ENCODE results near the gene TSACC. TPM values are rescaled to one million over a fixed set of nuclear protein-coding genes. Genes with fewer than 3 reads are reported as not detected.
A peak's percentile ranks its signal among the peaks of the same experiment; 100 is the strongest.

Gene TSACC
- total RNA-seq, 1 donor from 2014 or later, result 0.63 TPM

DNA sequence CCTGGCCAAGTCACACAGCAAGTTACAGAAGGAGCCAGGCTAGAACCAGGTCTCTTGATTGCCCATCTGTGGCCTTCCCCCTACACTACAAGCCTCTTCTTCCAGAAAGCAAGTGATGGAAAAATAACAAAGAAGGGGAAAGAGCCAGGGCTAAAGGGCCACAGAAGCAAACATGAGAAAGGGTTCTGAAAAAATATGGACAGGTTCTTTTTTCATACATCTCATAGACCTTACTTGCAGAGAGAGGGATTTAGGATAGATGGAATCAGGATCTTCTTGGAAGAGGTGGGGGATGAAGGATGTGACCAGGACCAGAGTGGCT is 33.9 kb downstream of the TSACC start:
- TF ChIP-seq, protein P1, sequence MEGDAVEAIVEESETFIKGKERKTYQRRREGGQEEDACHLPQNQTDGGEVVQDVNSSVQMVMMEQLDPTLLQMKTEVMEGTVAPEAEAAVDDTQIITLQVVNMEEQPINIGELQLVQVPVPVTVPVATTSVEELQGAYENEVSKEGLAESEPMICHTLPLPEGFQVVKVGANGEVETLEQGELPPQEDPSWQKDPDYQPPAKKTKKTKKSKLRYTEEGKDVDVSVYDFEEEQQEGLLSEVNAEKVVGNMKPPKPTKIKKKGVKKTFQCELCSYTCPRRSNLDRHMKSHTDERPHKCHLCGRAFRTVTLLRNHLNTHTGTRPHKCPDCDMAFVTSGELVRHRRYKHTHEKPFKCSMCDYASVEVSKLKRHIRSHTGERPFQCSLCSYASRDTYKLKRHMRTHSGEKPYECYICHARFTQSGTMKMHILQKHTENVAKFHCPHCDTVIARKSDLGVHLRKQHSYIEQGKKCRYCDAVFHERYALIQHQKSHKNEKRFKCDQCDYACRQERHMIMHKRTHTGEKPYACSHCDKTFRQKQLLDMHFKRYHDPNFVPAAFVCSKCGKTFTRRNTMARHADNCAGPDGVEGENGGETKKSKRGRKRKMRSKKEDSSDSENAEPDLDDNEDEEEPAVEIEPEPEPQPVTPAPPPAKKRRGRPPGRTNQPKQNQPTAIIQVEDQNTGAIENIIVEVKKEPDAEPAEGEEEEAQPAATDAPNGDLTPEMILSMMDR (conservative IDR thresholded peaks at IDR 0.05), result no peak
- no peak for DNase-seq (ENCODE audit: extremely low spot score, unreplicated experiment)
- H3K4me1 Mint-ChIP-seq (ENCODE audit: unreplicated experiment), result peaks cover 9% of the 10 kb centered on the region
- no peak overlapping the region for H3K27ac Mint-ChIP-seq
- no peaks in the 10 kb centered on the region for H3K9me3 Mint-ChIP-seq
- peaks cover 60% of the 10 kb centered on the region for H3K27me3 Mint-ChIP-seq
- H3K4me3 Mint-ChIP-seq, result no peak overlapping the region
- no peaks in the 10 kb centered on the region for H3K36me3 Mint-ChIP-seq

DNA sequence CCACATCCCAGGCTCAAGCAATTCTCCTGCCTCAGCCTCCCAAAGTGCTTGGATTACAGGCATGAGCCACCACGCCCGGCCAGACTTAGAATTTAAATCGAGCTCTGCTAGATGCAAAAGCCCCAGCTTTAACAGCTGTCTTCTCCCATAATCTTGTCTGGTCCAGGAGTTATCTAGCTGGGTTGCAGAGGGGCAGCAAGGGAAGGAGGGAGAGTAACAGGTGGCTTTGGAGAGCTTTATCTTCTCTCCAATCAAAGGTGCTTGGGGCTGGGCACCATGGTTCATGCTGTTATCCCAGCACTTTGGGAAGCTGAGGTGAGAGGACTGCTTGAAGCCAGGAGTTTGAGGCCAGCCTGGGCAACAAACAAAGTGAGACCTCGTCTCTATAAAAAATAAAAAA is 34.5 kb downstream of the TSACC start:
- Mint-ChIP-seq H3K27ac (no peak overlapping the region), H3K4me3 (no peak overlapping the region), H3K4me1 (ENCODE audit: unreplicated experiment) (peaks cover 4% of the 10 kb centered on the region), H3K36me3 (no peaks in the 10 kb centered on the region), H3K9me3 (no peaks in the 10 kb centered on the region), H3K27me3 (peaks cover 57% of the 10 kb centered on the region)
- no peak for DNase-seq (ENCODE audit: extremely low spot score, unreplicated experiment)
- TF ChIP-seq, protein P1 (conservative IDR thresholded peaks at IDR 0.05), result no peak

DNA sequence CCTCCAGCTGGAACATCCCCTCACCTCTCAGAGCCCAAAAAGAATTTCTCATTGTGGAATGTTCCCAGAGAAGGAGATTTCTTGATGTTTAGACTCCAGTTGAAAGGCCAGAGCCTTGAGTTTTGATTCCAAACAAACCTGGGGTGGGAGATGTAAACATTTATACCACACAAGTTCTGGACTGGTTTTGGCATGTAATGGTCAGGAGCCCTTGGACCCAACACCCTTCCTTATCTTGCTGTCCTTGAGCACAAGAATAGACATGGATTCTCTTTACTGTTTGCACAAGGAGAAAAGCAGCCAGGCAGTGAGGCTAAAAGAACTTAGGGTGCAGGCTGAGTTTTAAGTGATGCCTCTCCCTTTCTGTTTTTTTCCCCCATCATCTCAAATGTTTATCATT is 35.2 kb downstream of the TSACC start:
- no peaks in the 10 kb centered on the region for H3K4me1 Mint-ChIP-seq (ENCODE audit: unreplicated experiment)
- H3K9me3 Mint-ChIP-seq, result no peaks in the 10 kb centered on the region

DNA sequence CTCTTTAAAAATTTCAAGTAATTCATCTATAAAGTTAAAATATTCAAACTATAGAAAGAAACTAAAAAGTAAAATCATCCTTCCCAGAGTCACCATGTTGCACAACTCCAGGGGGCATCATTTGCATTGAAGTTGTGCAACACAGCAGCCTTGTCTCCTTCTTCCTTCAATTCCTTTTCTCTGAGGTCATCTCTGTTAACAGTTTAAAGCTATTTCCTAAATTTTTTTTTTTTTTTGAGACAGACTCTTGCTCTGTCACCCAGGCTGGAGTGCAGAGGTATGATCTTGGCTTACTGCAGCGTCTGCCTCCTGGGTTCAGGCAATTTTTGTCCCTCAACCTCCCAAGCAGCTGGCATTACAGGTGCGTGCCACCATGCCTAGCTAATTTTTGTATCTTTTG is 37.8 kb downstream of the TSACC start:
- TF ChIP-seq, protein P1 (conservative IDR thresholded peaks at IDR 0.05), result peak; percentile 20
- Mint-ChIP-seq H3K4me1 (ENCODE audit: unreplicated experiment) (no peaks in the 10 kb centered on the region), H3K9me3 (no peaks in the 10 kb centered on the region), H3K27ac (no peak overlapping the region), H3K27me3 (peaks cover 37% of the 10 kb centered on the region), H3K4me3 (no peak overlapping the region), H3K36me3 (no peaks in the 10 kb centered on the region)
- DNase-seq (ENCODE audit: extremely low spot score, unreplicated experiment), result no peak

More for the DNA sequence above, 35.2 kb downstream of the TSACC start:
- H3K4me3 Mint-ChIP-seq, result no peak overlapping the region
- DNase-seq (ENCODE audit: extremely low spot score, unreplicated experiment), result no peak
- no peaks in the 10 kb centered on the region for H3K36me3 Mint-ChIP-seq
- TF ChIP-seq, protein P1 (conservative IDR thresholded peaks at IDR 0.05), result no peak
- no peak overlapping the region for H3K27ac Mint-ChIP-seq
- H3K27me3 Mint-ChIP-seq, result peaks cover 51% of the 10 kb centered on the region

DNA sequence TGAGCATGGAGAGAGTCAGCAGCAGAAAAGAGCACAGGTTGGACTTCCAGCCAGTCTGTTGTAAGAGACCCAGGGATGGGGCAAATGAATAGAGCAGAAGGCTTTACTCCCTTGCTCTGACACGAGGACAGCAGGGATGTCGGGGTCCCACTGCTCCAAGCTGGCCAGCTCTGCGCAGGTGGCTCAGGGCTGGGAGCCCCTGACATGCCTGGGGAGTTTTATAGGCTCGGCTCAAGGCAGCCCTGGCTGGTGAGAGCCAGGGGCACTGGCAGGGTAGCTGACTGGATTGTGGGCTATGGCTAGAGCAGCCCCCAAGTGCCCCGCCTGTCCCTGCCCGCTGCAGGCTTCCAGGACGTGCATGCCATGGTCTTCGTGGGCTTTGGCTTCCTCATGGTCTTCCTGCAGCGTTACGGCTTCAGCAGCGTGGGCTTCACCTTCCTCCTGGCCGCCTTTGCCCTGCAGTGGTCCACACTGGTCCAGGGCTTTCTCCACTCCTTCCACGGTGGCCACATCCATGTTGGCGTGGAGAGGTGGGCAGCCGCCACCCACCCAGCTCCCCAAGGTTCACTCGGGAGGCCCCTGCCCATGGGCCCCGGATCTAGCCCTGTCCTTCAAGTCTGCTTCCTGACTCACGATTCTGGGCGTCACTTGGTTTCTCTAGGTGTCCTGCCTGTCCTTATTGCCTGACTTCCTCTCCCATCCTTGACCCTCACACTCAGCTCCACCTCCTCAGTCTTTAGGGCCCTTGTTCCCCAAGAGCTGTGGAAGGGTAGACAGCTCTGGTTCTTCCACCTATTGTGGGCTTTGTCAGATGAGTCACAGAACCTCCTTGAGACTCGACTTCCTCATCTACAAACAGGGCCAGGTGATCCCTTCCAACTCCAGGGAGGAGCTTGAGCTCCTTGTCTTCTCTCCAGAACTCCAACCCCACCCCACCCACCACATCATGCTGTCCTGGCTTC is 38.9 kb downstream of the TSACC start:
- H3K36me3 Mint-ChIP-seq, result no peaks in the 10 kb centered on the region
- TF ChIP-seq, protein P1 (conservative IDR thresholded peaks at IDR 0.05), result no peak
- H3K27ac Mint-ChIP-seq, result no peak overlapping the region
- no peak overlapping the region for H3K4me3 Mint-ChIP-seq
- no peaks in the 10 kb centered on the region for H3K9me3 Mint-ChIP-seq
- H3K4me1 Mint-ChIP-seq (ENCODE audit: unreplicated experiment), result no peaks in the 10 kb centered on the region
- no peak for DNase-seq (ENCODE audit: extremely low spot score, unreplicated experiment)
- H3K27me3 Mint-ChIP-seq, result peaks cover 34% of the 10 kb centered on the region
